Esophagus squamous epithelium (tissue), 5 donors: ENCODE data around the gene PRPS1. TPM values are rescaled to one million over a fixed set of nuclear protein-coding genes. Genes with fewer than 3 reads are reported as not detected.

Experiments
- DNase-seq: peaks from one replicate; lab custom pipeline; 2025; lab: John Stamatoyannopoulos, UW
- H3K27ac ChIP-seq, 4 donors: fragments of 200-600 bp; sonication (generic); one replicate each; pipeline ENCODE4 v1.5.1; 2016 to 2019; ENCODE audit warnings: mild to moderate bottlenecking in 1 of 4
- H3K27me3 ChIP-seq, 4 donors: fragments of 200-600 bp; sonication (generic); 1 replicate in 3 of 4; 2 replicates in 1 of 4; pipeline versions ENCODE4 v1.5.1 to v1.6.0; 2017 to 2021; ENCODE audit warnings: antibody characterized with exemption in 1 of 4
- H3K36me3 ChIP-seq, 3 donors: fragments of 200-600 bp; sonication (generic); one replicate each; pipeline ENCODE4 v1.5.1; 2016 to 2019
- H3K4me1 ChIP-seq, 3 donors: fragments of 200-600 bp; sonication (generic); one replicate each; pipeline ENCODE4 v1.5.1; 2017 to 2019
- H3K4me3 ChIP-seq, 4 donors: fragments of 200-600 bp; sonication (generic); 1 replicate in 3 of 4; 2 replicates in 1 of 4; pipeline ENCODE4 v1.5.1; 2016 to 2019; ENCODE audit warnings: mild to moderate bottlenecking in 2 of 4, moderate library complexity in 1 of 4
- H3K9me3 ChIP-seq, 3 donors: fragments of 200-600 bp; sonication (generic); one replicate each; pipeline ENCODE4 v1.5.1; 2016 to 2019
- CTCF ChIP-seq, 6 experiments: fragments of 450-650 bp in 4 of 6; fragments of 200-600 bp in 2 of 6; sonication (generic) in 2 of 6; IDR thresholded peaks; one replicate each; pipeline ENCODE4 v1.5.1; 2016 to 2019; ENCODE audit warnings: antibody characterized with exemption in 6 of 6, mild to moderate bottlenecking in 4 of 6, moderate library complexity in 4 of 6
- POLR2A ChIP-seq, 4 donors: fragments of 450-650 bp; IDR thresholded peaks; one replicate each; pipeline ENCODE4 v1.6.1; 2017; ENCODE audit warnings: antibody characterized with exemption in 4 of 4, mild to moderate bottlenecking in 4 of 4, moderate library complexity in 3 of 4
- WGBS, 2 donors: methylation state at CpG; one replicate each; pipeline ENCODE4 v1.1.5; 2018; 5-methylcytosine and 5-hydroxymethylcytosine counted together
- intact Hi-C: fragments of 100-400 bp; cut with DNase I; formaldehyde crosslinking; loops from one replicate; pipeline ENCODE4 v1.15.0; 2022
- total RNA-seq, 4 donors: library from RNA; depleted of rRNA; stranded (reverse); fragments of >200 nt; gene quantifications; one replicate each; pipeline ENCODE4 v1.1.0, GENCODE V29; 2016
- donor health status: DM: yes; HTN: yes; CAD: no.

PRPS1 gene
- total RNA-seq, 4 donors from 2014 or later, result 9.1 to 18.1 (median 16.5) TPM

GRCh38 chrX:107597264-107597663 is 31.0 kb upstream of the PRPS1 start:
- TF ChIP-seq POLR2A (IDR thresholded peaks at IDR 0.05) (no peak), CTCF (IDR thresholded peaks at IDR 0.05) (no peak)
- H3K4me1 ChIP-seq, result no peaks in the 10 kb centered on the region
- no peak for DNase-seq
- WGBS, 2 donors, result 81 to 100% methylated on average over 1 to 13 of the region's 13 CpGs
- no peaks in the 10 kb centered on the region for H3K36me3 ChIP-seq
- no peak overlapping the region for H3K27ac ChIP-seq
- no peaks in the 10 kb centered on the region for H3K27me3 ChIP-seq
- intact Hi-C loops, result no loop called here
- H3K4me3 ChIP-seq, result no peak overlapping the region
- H3K9me3 ChIP-seq, result no peaks in the 10 kb centered on the region

- 92% methylated on average over 7 of the region's 10 CpGs; no CpG with 5 or more reads in 1 of the 2 donors for WGBS, 2 donors
- intact Hi-C loops, result no loop called here
- DNase-seq, result no peak
- H3K9me3 ChIP-seq, result no peaks in the 10 kb centered on the region
- H3K27me3 ChIP-seq, result no peaks in the 10 kb centered on the region
- no peak overlapping the region for H3K27ac ChIP-seq
- H3K4me1 ChIP-seq, result no peaks in the 10 kb centered on the region
- no peaks in the 10 kb centered on the region for H3K36me3 ChIP-seq
- no peak overlapping the region for H3K4me3 ChIP-seq
- TF ChIP-seq CTCF (IDR thresholded peaks at IDR 0.05) (no peak), POLR2A (IDR thresholded peaks at IDR 0.05) (no peak)
Measured at GRCh38 chrX:107597791-107598190, 30.5 kb upstream of the PRPS1 start.

- 60 to 68% methylated on average over 4 to 5 of the region's 5 CpGs for WGBS, 2 donors
- no peaks in the 10 kb centered on the region for H3K9me3 ChIP-seq
- H3K27ac ChIP-seq, result no peak overlapping the region
- H3K4me1 ChIP-seq, result no peaks in the 10 kb centered on the region
- H3K36me3 ChIP-seq, result no peaks in the 10 kb centered on the region
- TF ChIP-seq CTCF (IDR thresholded peaks at IDR 0.05) (no peak), POLR2A (IDR thresholded peaks at IDR 0.05) (no peak)
- no peak overlapping the region for H3K4me3 ChIP-seq
- no peak for DNase-seq
- H3K27me3 ChIP-seq, result no peaks in the 10 kb centered on the region
- intact Hi-C loops, result no loop called here
Measured at GRCh38 chrX:107599450-107599861, 28.9 kb upstream of the PRPS1 start.

- no peak for DNase-seq
Measured at GRCh38 chrX:107600366-107600765, 27.9 kb upstream of the PRPS1 start.

GRCh38 chrX:107601326-107601725 is 27.0 kb upstream of the PRPS1 start:
- Histone ChIP-seq H3K4me3 (no peak overlapping the region), H3K4me1 (no peaks in the 10 kb centered on the region), H3K9me3 (no peaks in the 10 kb centered on the region), H3K27ac (no peak overlapping the region), H3K27me3 (no peaks in the 10 kb centered on the region), H3K36me3 (no peaks in the 10 kb centered on the region)
- intact Hi-C loops, result no loop called here
- 60% methylated on average over 2 of the region's 11 CpGs; no CpG with 5 or more reads in 1 of the 2 donors for WGBS, 2 donors
- DNase-seq, result no peak
- TF ChIP-seq CTCF (IDR thresholded peaks at IDR 0.05) (no peak), POLR2A (IDR thresholded peaks at IDR 0.05) (no peak)

More at GRCh38 chrX:107600366-107600765, 27.9 kb upstream of the PRPS1 start:
- no peaks in the 10 kb centered on the region for H3K4me1 ChIP-seq
- no peak overlapping the region for H3K27ac ChIP-seq
- no peaks in the 10 kb centered on the region for H3K27me3 ChIP-seq
- TF ChIP-seq POLR2A (IDR thresholded peaks at IDR 0.05), result no peak
- no peak for TF ChIP-seq CTCF (IDR thresholded peaks at IDR 0.05)
- no peaks in the 10 kb centered on the region for H3K36me3 ChIP-seq
- H3K4me3 ChIP-seq, result no peak overlapping the region
- 81% methylated on average over 4 of the region's 10 CpGs; no CpG with 5 or more reads in 1 of the 2 donors for WGBS, 2 donors
- no peaks in the 10 kb centered on the region for H3K9me3 ChIP-seq
- intact Hi-C loops, result no loop called here
